AG20443 (cell line): Measurements from ENCODE around the gene ADARB2.
"Not testable (repeated sequence)": the region's sequence is repeated elsewhere in the genome, so short reads cannot be mapped to it uniquely, and the experiment has no call there.

Experiments used
- DNase-seq: peaks from one replicate; pipeline ENCODE4 v3.0.0; 2012; ENCODE audit warnings: low spot score, mixed read lengths

ADARB2 gene

DNA sequence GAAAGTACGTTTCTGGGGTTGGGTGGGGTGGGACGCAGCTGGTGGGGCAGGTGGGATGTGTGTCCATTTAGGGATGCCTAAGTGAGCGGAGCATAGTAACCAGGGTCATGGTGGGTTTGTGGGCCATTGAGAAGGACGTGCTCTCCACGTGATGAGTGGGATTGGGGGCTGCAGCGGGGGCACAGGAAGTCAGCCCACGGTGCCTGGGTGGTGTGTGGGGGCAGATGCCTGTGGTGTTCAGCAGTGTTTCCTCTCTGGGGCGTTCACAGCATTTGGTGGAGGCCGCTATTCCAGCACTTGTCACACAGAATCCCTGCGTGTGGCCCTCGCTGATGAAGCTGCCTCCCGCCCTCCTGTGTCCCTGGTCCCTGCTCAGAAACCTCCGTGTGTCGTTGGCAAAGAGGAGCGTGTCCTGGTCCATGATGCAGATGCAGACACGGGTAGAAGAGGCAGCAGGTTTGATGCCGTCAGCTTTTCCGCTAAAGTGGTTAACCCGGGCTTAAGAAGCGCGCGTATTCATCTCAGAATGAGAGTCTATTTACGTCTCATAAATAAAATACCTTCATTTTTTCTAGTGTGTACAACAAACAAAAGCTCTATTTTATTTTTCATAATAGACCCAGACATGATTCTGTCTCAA, 274.2 kb downstream of the ADARB2 start:
- DNase-seq: no peak

DNA sequence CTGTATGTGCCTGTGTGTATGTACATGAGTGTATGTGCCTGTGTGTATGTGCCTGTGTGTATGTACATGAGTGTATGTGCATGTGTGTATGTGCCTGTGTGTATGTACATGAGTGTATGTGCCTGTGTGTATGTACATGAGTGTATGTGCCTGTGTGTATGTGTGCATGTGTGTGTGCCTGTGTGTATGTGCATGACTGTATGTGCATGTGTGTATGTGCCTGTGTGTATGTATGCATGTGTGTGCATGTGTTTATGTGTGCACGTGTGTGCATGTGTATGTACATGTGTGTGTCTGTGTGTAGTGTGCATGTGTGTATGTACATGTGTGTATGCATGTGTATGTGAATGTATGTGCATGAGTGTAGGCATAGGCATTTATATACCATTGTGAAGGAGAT, 274.8 kb downstream of the ADARB2 start:
- no peak for DNase-seq

DNA sequence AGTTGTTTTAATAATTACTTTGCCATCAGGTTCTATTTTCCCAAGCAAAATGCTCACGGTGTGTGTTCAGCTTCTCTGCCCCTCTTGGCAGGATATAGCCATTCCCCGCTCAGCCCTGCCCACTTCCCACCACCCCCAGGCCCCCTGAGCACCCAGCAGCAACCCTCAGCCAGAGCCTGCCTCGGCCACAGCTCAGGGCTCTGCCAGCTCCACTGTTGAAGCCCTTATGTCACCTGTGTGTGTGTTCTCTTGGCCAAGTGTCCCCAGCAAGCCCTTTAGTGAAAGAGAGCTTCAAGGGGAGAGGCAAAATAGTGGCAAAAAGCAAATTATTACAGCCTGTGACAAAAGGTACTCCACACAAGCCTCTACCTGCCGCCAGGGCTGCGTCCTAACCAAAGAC, 275.3 kb downstream of the ADARB2 start:
- no peak for DNase-seq

DNA sequence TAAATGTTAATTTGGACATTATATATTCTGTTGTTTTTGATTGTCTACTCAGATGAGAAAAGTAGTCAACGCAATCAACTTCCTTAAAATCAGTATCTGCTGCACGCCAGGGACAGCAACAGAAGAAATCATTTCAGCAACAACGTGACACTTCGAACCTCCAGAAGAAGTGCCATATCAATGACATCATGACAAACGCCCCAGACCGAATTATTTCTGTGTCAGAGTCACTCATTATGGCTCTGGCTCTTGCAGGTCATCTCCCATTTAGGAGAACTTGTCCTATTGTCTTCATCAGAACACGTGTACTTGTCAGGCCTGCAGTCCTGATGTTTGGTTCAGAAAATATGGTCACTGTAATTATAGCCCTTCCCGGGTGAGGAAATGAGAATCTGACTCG, 276.3 kb downstream of the ADARB2 start:
- DNase-seq: no peak

DNA sequence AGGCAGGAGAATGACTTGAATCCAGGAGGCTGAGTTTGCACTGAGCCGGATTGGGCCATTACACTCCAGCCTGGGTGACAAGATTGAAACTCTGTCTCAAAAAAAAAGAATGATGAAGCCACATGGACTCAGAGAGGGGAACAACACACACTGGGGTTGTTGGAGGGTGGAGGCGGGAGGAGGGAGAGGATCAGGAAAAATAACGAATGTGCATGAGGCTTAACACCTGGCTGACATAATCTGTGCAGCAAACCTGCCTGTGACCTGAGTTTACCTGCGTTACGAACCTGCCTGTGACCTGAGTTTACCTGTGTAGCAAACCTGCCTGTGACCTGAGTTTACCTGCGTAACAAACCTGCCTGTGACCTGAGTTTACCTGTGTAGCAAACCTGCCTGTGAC, 277.7 kb downstream of the ADARB2 start:
- not testable (repeated sequence) for DNase-seq

DNA sequence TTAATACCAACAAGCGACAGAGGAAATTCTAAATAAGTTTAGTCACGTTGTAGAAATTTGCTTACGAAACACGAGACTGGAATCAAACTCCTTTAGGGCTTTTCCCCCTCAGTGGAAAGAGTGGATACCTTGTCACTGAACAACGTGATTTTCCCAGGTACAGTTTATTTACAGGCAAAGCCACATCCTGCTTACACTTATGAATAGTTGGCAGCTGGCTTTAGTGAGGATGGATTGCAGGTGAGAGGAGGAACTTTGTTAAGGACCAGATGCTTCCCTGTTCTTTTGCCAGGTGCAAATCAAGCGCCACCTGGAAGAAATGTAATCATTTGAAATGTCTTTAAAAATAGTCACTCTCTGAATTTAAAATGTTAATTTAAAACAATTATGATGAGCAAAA, 282.4 kb downstream of the ADARB2 start:
- DNase-seq: no peak

DNA sequence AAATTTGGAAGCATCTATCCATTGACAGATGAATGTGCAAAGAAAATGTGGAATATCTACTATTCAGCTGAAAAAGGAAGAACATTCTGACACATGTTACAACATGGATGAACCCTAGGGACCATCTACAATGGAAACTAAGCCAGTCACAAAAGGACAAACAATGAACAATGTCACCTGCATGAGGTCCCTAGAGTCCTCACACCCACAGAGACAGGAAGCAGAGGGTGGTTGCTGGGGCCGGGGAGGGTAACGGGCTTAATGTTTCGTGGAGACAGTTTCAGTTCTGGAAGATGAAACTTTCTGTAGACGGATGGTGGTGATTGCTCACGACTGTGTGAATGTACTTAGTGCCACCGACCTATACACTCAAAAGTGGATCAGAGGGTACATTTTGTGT, 282.9 kb downstream of the ADARB2 start:
- no peak for DNase-seq

DNA sequence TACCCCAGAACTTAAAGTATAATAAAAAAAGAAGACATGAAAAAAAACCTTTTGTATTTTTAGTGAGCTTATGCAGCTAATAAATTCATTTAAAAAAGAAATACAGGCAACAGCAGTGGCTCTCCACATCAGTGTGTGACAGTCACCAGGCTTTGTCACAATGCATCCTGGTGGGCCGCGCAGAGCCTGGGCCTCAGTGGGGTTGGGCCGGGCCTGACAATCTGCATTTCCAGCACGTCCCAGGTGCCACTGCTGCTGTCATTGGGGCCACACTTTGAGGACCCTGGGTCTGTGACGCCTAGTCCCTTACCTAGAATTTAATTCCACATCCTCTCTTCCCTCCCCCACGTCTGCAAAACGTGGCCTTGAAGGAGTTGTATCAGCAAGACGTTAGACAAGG, 284.5 kb downstream of the ADARB2 start:
- no peak for DNase-seq

DNA sequence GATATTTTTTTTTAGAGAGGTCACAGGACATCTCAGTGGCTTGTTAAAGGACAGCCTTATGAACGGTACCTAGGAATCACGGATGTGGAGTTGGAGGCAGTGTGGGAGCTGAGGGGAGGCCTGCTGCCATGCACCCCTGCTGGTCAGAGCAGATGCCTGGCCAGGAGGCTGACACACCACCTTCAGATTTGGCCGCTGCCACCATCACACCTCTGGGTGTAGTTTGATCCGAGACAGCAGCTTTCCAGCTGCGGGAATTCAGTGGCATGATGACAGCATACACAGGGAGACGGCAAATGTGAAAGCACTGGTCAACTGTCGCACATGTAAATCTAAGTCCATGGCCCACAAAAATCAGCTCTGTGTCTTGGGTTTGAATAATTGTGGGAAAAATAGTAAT, 285.4 kb downstream of the ADARB2 start:
- no peak for DNase-seq

DNA sequence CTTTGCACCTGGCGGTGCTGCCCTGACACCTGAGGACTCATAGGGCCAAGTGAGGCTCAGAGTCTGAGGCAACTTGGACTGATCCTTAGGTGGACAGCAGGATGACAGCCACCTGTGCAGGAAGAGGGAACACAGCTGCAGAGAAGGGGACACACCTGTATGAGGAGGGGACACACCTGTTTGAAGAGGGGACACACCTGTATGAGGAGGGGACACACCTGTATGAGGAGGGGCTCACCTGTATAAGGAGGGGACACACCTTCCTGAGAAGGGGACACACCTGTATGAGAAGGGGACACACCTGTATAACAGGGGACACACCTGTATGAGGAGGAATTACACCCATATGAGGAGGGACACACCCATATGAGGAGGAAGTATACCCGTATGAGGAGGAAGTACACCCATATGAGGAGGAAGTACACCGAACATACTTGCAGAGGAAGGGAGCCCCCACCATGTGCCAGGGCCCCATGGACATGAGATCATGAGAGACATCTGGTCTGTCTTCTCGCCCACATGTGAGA, 285.9 kb downstream of the ADARB2 start:
- no peak for DNase-seq

DNA sequence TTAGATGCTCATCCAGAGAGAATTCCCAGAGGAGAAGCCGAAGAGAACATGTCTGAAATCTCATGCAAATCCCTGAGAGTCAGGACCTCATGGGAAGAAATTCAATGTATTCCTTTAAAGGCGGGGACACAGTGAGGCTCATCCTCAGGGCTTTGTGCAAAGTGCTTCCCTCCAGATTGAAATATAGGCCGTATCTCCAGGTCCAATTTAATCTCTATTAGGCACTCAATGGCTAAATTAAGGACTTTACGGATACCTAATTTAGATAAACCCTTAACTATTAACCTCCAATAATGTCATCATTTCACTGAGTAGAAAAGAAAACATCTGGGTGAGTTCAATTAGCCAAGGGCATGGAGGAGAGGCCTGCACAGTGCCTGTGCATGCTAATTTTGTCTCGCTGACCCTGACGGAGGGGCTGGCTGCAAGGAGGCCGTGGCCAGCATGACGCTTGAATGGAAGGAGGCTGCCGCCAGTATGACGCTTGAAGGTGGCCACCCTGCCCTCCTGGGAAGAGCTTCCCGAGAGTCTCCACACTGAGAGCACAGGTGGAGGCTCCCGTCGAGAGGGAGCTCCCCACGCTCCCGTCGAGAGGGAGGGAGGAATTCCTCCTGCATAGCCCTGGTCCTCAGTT, 287.6 kb downstream of the ADARB2 start:
- no peak for DNase-seq

DNA sequence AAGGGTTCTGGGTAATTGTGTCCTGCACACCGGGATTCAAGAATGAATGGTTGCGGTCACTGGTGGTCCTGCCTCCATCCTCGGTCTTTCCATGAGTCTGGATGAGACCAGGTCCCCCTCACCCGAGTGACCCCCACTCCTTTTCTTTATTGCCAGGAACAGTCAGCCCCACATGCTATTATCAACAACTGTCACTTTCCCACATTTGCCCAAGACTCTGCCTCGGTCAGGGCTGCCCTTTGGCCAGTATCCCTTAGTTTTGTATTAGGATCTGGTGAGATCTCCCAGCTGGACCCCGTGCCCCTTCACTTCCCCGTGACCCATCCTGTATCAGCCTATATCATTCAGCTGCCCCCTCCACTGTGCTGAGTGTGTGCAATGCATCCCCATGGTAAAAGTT, 288.3 kb downstream of the ADARB2 start:
- DNase-seq: no peak

DNA sequence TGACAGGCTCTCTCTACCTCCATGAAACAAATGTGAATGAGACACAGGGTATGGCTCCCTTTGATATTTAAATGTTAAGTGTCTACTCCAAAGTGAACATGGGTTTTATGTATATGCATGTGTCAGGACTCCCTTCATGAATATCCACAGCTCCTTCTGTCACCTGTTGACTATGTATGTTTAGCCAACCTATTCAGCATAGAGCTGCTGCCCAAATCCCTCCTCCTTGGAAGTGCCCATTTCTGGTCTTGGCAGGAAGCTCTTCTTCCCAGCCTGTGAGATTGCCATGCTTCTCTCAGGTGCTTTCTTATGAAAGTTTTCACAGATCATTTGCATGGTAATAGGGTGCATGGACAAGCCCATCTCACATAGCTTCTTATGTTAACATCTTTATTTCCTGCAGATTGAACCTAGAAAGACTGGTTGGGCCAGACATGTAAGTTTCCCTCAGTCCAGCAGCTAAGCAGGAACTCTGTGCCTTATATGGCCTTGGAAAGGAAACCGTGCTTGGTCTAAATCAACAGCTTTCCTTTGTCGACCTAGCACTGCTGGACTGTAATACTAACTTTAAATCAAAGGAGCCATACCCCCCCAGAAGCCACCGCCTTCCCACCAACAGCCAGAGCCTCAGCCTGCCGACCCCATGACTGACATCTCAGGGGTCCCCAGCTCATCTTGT, 288.9 kb downstream of the ADARB2 start:
- no peak for DNase-seq

DNA sequence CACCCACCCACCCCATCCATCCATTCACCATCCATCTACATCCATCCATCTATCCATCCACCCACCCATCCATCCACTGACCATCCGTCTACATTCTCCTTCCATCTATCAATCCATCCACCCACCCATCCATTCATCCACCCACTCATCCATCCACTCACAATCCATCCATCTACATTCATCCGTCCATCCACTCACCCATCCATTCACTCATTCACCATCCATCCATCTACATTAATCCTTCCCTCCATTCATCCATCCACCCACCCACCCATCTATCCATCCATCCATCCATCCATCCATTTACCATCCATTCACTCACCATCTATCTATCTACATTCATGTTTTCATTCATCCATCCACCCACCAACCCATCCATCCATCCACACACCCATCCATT, 292.5 kb downstream of the ADARB2 start:
- no peak for DNase-seq

DNA sequence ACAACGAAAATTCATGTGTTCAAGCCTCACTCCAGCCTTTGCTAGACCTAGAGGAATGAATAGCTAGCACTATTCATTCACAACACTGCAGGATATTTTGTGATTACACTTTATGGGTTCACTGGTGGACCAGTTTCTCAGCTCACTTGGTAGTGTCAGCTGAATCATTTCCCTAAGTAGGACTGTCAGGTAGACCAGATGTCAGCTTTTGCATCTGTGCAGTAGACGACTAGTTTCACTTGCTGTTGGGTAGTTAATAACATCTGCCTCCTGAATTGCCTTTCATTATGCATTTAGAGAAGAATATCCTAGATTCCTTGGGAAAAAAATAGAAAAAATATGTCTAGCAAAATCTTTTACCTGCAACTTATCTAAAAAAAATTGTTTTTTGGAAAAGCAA, 296.4 kb downstream of the ADARB2 start:
- DNase-seq: no peak

DNA sequence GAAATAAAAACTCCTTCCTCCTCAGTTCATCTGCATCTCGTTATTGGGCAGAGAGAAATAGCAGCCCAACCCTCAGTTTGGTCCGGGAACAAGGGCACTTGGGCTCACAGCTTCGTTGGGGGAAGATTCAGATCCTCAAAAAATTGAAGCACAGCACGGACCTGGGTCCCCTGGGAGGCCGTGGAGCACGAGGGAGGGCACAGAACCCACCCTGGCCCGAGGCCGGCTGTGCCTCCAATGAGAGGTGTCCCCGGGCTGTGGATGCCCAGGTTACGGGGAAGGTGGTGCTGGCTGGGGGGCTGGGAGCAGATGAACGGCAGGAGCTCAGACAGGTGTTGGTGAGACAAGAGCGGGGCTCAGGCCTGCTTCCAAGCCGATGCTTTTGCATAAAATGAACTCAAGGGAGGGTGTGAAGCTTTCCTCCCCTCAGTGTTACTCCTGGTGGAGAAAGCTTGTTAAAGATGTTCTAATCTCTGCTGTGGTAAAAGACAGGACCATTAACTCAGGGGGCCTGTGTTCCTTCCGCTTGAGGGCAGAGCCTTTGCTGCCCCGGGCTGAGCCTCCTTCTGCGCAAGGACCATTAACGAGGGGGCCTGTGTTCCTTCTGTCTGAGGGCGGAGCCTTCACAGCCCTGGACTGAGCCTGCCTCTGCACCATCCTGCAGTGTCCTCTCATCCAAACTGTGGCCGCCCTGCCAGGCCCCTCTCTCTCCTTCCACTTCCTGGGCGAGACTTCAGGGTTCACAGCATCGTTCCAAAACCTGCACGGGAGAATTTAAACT, 302.2 kb downstream of the ADARB2 start:
- no peak for DNase-seq

DNA sequence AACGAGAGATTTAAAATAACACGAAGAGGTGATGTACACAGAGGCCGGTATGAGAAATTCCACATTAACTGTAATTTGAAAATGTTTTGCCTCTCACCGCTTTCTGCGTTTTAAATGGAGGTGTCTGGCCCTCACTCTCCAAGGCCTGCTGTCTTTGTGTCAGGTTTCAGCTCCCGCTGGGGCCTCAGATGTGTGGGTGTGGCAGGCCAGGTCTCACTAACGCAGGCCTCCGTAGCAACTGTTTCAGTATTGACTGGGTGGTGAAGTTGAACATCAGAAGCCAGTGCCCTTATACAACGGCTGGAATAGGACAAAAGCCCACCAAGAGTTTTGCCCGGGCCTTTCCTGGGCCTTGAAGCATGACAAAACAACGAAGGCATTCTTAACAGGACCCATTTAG, 303.1 kb downstream of the ADARB2 start:
- DNase-seq: no peak

DNA sequence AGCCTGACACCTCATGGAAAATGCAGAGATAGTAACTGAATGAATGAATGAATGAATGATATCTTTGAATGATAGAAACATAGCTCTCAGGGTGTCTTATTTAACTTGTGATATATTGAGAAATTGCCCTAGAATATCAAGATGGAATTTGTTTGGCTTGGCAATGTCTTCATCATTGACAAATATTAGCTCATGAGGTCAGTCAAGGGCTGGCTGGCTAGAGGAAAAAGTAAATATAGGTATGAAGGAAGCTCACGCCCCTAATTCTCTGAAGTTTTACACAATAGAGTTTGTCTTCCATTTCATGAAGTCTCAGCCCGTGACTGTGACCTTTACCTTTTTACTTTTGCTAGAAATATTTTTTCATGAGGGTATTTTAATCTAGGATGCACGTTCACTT, 305.2 kb downstream of the ADARB2 start:
- DNase-seq: no peak

DNA sequence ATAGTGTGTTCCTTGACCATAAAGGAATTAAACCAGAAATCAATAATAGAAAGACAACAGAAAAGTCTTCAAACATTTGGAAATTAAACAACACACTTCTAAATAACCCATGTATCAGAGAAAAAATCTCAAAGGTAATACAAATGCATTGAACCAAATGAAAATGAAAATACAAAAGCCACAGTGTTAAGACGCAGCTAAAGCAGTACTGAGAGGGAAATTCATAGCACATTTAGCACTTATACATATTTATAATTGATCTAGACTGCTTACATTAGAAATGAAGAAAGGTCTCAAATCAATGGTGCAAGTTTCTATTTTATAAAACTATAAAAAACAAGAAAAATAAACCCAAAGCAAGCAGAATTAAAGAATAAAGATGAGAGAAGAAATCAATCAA, 306.1 kb downstream of the ADARB2 start:
- no peak for DNase-seq

DNA sequence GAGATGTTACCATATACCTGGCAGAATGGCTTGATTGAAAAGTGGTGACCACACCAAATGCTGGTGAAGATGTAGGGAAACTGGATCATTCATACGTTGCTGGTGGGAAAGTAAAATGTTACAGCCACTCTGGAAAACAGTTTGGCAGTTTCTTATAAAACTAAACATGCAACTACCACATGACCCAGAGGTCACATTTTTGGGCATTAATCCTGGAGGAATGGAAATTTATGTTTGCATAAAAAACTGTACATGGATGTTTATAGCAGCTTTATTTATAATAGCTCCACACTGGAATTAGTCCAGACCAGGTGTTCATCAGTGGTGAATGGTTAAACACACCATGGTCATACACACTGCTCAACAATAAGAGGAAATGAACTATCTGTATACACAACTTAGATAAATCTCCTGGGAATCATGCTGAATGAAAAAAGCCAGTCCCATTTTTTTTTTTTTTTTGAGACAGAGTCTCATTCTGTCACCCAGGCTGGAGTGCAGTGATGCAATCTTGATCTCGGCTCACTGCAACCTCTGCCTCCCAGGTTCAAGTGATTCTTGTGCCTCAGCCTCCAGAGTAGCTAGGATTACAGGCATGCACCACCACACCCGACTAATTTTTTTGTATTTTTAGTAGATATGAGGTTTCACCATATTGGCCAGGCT, 309.7 kb downstream of the ADARB2 start:
- not testable (repeated sequence) for DNase-seq

DNA sequence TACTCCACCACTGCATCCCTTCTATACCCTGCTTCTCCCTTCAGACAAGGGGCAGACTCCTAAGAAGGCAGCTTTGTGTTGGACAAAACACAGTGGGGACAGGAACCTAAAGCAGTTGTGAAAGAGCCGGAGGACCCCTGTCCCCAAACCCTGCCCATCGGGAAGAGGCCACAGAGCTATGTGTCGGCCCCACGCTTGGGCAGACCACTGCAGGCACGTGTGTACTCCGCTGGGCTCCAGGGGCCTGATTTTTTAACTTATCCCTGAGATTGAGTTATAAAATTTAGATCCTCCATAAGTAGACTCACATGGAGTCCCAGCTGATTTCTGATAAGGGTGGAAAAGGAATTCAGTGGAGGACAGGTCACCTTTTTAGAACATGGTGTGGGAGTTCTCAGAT, 310.5 kb downstream of the ADARB2 start:
- DNase-seq: no peak

DNA sequence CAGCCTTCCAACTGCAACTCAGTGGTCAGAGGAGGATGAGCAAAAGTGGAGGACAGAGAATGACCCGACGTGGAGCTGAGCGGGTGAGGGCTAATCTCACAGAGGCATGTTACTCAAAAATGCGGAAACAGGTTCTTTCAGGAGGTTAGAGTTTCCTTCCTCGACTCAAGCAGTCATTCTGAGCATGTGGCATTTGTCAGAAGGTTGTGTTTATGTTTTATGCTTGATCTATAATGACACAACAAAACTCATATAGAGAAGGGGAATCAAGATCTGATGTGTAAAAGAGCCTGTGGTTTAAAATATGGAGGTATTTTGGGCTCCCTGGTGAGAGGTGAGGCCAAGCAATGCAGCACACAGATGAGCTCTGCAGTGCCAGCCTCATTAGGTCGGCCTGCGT, 311.4 kb downstream of the ADARB2 start:
- no peak for DNase-seq
